OCI-LY7 (cell line): Measurements from ENCODE around the gene RPL6. TPM values are rescaled to one million over a fixed set of nuclear protein-coding genes. Genes with fewer than 3 reads are reported as not detected.
"Not testable (repeated sequence)": the region's sequence is repeated elsewhere in the genome, so short reads cannot be mapped to it uniquely, and the experiment has no call there.

Experiments
- BruUV-seq: library from RNA; stranded (reverse); fragments of 400-500 nt; replicated peaks from 2 replicates; lab custom pipeline; 2021; lab: Mats Ljungman, UMichigan
- CTCF ChIA-PET: fragments of 300-600 bp; sonication (Branson Sonifier 250); formaldehyde crosslinking; loops from one replicate; lab custom pipeline; 2022; ENCODE audit warnings: antibody characterized with exemption; ENCODE audit not compliant: unreplicated experiment; lab: Charles Lee
- POLR2A ChIA-PET: fragments of 300-600 bp; sonication (Branson Sonifier 250); formaldehyde crosslinking; loops from one replicate; lab custom pipeline; 2022; ENCODE audit warnings: antibody characterized with exemption; lab: Charles Lee
- DNase-seq: peaks from one replicate; pipeline ENCODE4 v3.0.0-alpha.2; 2015; ENCODE audit warnings: low spot score
- H2AFZ ChIP-seq: fragments of 200-600 bp; sonication (generic), shearing (Covaris generic); 2 replicates; pipeline ENCODE4 v1.6.1; 2014; ENCODE audit warnings: mild to moderate bottlenecking, antibody characterized with exemption, low read length, moderate library complexity
- H3K27ac ChIP-seq: fragments of 200-600 bp; sonication (generic); 2 replicates; pipeline ENCODE4 v1.5.1; 2014; ENCODE audit warnings: mixed run types, low read depth, mild to moderate bottlenecking, moderate library complexity, low read length, inconsistent platforms; ENCODE audit not compliant: poor library complexity, severe bottlenecking
- H3K36me3 ChIP-seq: fragments of 200-600 bp; sonication (generic); 2 replicates; pipeline ENCODE4 v1.6.1; 2014; ENCODE audit warnings: mild to moderate bottlenecking, antibody characterized with exemption, low read length, moderate library complexity, mixed read lengths; ENCODE audit not compliant: insufficient read depth
- H3K4me1 ChIP-seq: fragments of 200-600 bp; sonication (generic); 2 replicates; pipeline ENCODE4 v1.5.1; 2014; ENCODE audit warnings: mild to moderate bottlenecking, low read length; ENCODE audit not compliant: insufficient read depth, poor library complexity, severe bottlenecking
- H3K4me2 ChIP-seq: fragments of 200-600 bp; sonication (generic); 2 replicates; pipeline ENCODE4 v1.6.1; 2014; ENCODE audit warnings: mild to moderate bottlenecking, low read length
- H3K4me3 ChIP-seq: fragments of 200-600 bp; sonication (generic); 2 replicates; pipeline ENCODE4 v1.5.1; 2014; ENCODE audit warnings: mild to moderate bottlenecking, low read depth, low read length; ENCODE audit not compliant: poor library complexity, severe bottlenecking
- H3K79me2 ChIP-seq: fragments of 200-600 bp; sonication (generic); 2 replicates; pipeline ENCODE4 v1.6.1; 2016; ENCODE audit warnings: low read depth, mild to moderate bottlenecking, low read length, moderate library complexity, mixed read lengths; ENCODE audit not compliant: insufficient read depth
- H3K9me2 ChIP-seq: fragments of 200-600 bp; sonication (generic); 2 replicates; pipeline ENCODE4 v1.6.1; 2016; ENCODE audit warnings: mild to moderate bottlenecking, low read length, mixed read lengths; ENCODE audit not compliant: insufficient read depth
- H3K9me3 ChIP-seq: fragments of 200-600 bp; sonication (generic); 2 replicates; pipeline ENCODE4 v1.6.1; 2014; ENCODE audit warnings: mild to moderate bottlenecking, mixed run types, low read length, mixed read lengths
- H4K20me1 ChIP-seq: fragments of 200-600 bp; sonication (generic); 2 replicates; pipeline ENCODE4 v1.6.1; 2014; ENCODE audit warnings: mild to moderate bottlenecking, antibody characterized with exemption, low read length, moderate library complexity, mixed read lengths; ENCODE audit not compliant: insufficient read depth
- CTCF ChIP-seq: fragments of 200-600 bp; sonication (generic); conservative IDR thresholded peaks from 2 replicates; pipeline ENCODE4 v1.5.1; 2014; ENCODE audit warnings: mild to moderate bottlenecking, antibody characterized with exemption, low read length, moderate library complexity, mixed read lengths
- EZH2phosphoT487 ChIP-seq: fragments of 200-600 bp; sonication (generic); IDR thresholded peaks from 2 replicates; pipeline ENCODE4 v1.6.1; 2018; ENCODE audit warnings: low read depth, borderline replicate concordance, mild to moderate bottlenecking, mixed run types, antibody characterized with exemption, low read length, moderate library complexity, mixed read lengths
- intact Hi-C: fragments of 100-400 bp; cut with micrococcal nuclease; formaldehyde crosslinking; loops from one replicate; pipeline ENCODE4 v1.10.0; 2022; ENCODE audit not compliant: unreplicated experiment
- total RNA-seq, 2 experiments: library from RNA; depleted of rRNA in 1 of 2; stranded (reverse); fragments of >200 nt in 1 of 2; shearing (Covaris generic) in 1 of 2; gene quantifications; 2 replicates each; pipeline ENCODE4 v1.2.3, GENCODE V29; 2014 to 2022

RPL6 gene
- total RNA-seq, 2 experiments from 2014 or later: 1,436 to 1,876 TPM

GRCh38 chr12:112439769-112440168 is 30.4 kb upstream of the RPL6 start:
- CTCF ChIA-PET: no interaction called here
- TF ChIP-seq CTCF (no peak), EZH2phosphoT487 (no peak)
- no peak overlapping the region for H3K27ac ChIP-seq
- peaks cover 62% of the 10 kb centered on the region for H3K79me2 ChIP-seq
- H3K9me3 ChIP-seq: no peaks in the 10 kb centered on the region
- intact Hi-C loops: no loop called here
- H3K36me3 ChIP-seq: peaks cover 3% of the 10 kb centered on the region; the same call in 1 of the 2 replicates
- no peaks in the 10 kb centered on the region for H3K4me1 ChIP-seq
- POLR2A ChIA-PET: interaction anchor here (0.6 to 1.0 kb wide), 4 partner anchors 8 to 41 kb away, joined by 3 to 6 read pairs (median 4); no protein-coding TSS in a partner anchor
- no peaks in the 10 kb centered on the region for H3K9me2 ChIP-seq
- BruUV-seq: no TSS peak
- no peaks in the 10 kb centered on the region for H4K20me1 ChIP-seq
- H3K4me2 ChIP-seq: no peak overlapping the region
- H3K4me3 ChIP-seq: no peak overlapping the region
- H2AFZ ChIP-seq: no peak overlapping the region
- no peak for DNase-seq

DNA sequence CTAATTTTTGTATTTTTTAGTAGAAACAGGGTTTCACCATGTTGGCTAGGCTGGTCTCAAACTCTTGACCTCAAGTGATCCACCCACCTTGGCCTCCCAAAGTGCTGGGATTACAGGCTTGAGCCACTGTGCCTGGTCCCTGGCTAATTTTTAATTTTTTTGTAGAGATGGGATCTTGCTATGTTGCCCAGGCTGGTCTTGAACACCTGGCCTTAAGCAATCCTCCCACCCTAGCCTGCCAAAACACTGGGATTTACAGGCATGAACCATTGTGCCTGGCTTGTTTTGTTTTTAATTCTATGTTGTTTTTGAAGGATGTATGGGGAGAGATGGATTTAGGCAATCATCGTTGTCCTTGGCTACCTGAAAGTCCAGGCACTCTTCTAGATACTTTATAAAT is 29.2 kb upstream of the RPL6 start:
- BruUV-seq, H3K4me1 ChIP-seq, H3K9me2 ChIP-seq: not testable (repeated sequence)

DNA sequence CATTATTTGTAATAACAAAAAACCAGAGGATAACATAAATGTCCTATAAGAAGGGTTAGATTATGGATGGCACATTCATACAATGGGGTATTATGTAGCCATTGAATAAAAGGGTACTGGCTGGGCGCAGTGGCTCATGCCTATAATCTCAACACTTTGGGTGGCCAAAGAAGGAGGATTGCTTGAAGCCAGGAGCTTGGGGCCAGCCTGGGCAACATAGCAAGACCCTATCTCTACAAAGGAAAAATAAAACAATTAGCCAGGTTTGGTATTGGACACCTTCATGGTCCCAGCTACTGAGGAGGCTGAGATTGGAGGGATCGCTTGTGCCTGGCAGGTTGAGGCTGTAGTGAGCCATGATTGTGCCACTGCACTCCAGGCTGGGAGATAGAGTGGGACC is 24.1 kb upstream of the RPL6 start:
- intact Hi-C loops: no loop called here
- DNase-seq: no peak
- Histone ChIP-seq H4K20me1 (no peaks in the 10 kb centered on the region), H3K4me3 (no peak overlapping the region), H3K9me3 (no peaks in the 10 kb centered on the region), H2AFZ (no peak overlapping the region), H3K9me2 (no peaks in the 10 kb centered on the region), H3K79me2 (peaks cover 77% of the 10 kb centered on the region), H3K4me1 (no peaks in the 10 kb centered on the region), H3K27ac (no peak overlapping the region), H3K4me2 (no peak overlapping the region), H3K36me3 (peaks cover 36% of the 10 kb centered on the region)
- BruUV-seq: no TSS peak
- no peak for TF ChIP-seq EZH2phosphoT487
- TF ChIP-seq CTCF: no peak
- CTCF ChIA-PET: no interaction called here
- POLR2A ChIA-PET: no interaction called here

More for the DNA sequence above, 29.2 kb upstream of the RPL6 start:
- H2AFZ ChIP-seq, H3K4me3 ChIP-seq, H3K4me2 ChIP-seq, DNase-seq, H4K20me1 ChIP-seq, H3K27ac ChIP-seq, H3K36me3 ChIP-seq, CTCF ChIA-PET, intact Hi-C loops, H3K9me3 ChIP-seq: not testable (repeated sequence)
- POLR2A ChIA-PET: interaction anchor here (0.6 to 0.9 kb wide), 2 partner anchors 19 to 473 kb away, joined by 3 read pairs; no protein-coding TSS in a partner anchor
- H3K79me2 ChIP-seq: peaks cover 67% of the 10 kb centered on the region
